ENCODE measurements around the gene LAMC1.

- TF ChIP-seq POLR2AphosphoS5 (IDR thresholded peaks at IDR 0.05): no peak
- no peak for TF ChIP-seq EP300 (conservative IDR thresholded peaks at IDR 0.05; ENCODE audit: poor library complexity, severe bottlenecking)
- TF ChIP-seq CTCF (IDR thresholded peaks at IDR 0.05; ENCODE audit: poor library complexity, severe bottlenecking): no peak
- no peak for TF ChIP-seq EZH2 (IDR thresholded peaks at IDR 0.05; ENCODE audit: borderline replicate concordance, insufficient read depth, low read length, poor library complexity, severe bottlenecking)
- TF ChIP-seq MXI1 (conservative IDR thresholded peaks at IDR 0.05; ENCODE audit: poor library complexity, severe bottlenecking): no peak
- no peak for TF ChIP-seq REST (IDR thresholded peaks at IDR 0.05; ENCODE audit: borderline replicate concordance)
- no peak for TF ChIP-seq RAD21 (conservative IDR thresholded peaks at IDR 0.05)
These were observed 59.4 kb downstream of the LAMC1 start for GRCh38 chr1:183082650-183083049.

Measured in neural cell (in vitro differentiated cells).